Activated naive CD4-positive, alpha-beta T cell treated with anti-CD3 and anti-CD28 coated beads, Interleukin-2, amount 50 U/mL, for 24 hours (primary cell): ENCODE results near the gene ZBTB8A.
A peak's percentile ranks its signal among the peaks of the same experiment; 100 is the strongest.

Source experiments
- H3K27ac Mint-ChIP-seq: one replicate; pipeline ENCODE4 v1.8.0; 2021; ENCODE audit warnings: mild to moderate bottlenecking, mixed read lengths
- H3K27me3 Mint-ChIP-seq: one replicate; pipeline ENCODE4 v1.8.0; 2021; ENCODE audit warnings: mixed read lengths
- H3K36me3 Mint-ChIP-seq: one replicate; pipeline ENCODE4 v1.8.0; 2021; ENCODE audit warnings: mixed read lengths
- H3K4me1 Mint-ChIP-seq: one replicate; pipeline ENCODE4 v1.8.0; 2021; ENCODE audit warnings: mixed read lengths
- H3K4me3 Mint-ChIP-seq: one replicate; pipeline ENCODE4 v1.8.0; 2021; ENCODE audit warnings: mild to moderate bottlenecking, mixed read lengths
- H3K9me3 Mint-ChIP-seq: one replicate; pipeline ENCODE4 v1.8.0; 2021; ENCODE audit warnings: mixed read lengths

The ZBTB8A gene

GRCh38 chr1:32568929-32569328, 29.7 kb downstream of the ZBTB8A start:
- no peaks in the 10 kb centered on the region for H3K4me1 Mint-ChIP-seq
- H3K27me3 Mint-ChIP-seq: no peaks in the 10 kb centered on the region
- no peaks in the 10 kb centered on the region for H3K36me3 Mint-ChIP-seq
- no peaks in the 10 kb centered on the region for H3K9me3 Mint-ChIP-seq
- no peak overlapping the region for H3K27ac Mint-ChIP-seq
- no peak overlapping the region for H3K4me3 Mint-ChIP-seq

GRCh38 chr1:32580348-32581017, 41.3 kb downstream of the ZBTB8A start:
- Mint-ChIP-seq H3K27me3 (peaks cover 2% of the 10 kb centered on the region), H3K36me3 (no peaks in the 10 kb centered on the region)

DNA sequence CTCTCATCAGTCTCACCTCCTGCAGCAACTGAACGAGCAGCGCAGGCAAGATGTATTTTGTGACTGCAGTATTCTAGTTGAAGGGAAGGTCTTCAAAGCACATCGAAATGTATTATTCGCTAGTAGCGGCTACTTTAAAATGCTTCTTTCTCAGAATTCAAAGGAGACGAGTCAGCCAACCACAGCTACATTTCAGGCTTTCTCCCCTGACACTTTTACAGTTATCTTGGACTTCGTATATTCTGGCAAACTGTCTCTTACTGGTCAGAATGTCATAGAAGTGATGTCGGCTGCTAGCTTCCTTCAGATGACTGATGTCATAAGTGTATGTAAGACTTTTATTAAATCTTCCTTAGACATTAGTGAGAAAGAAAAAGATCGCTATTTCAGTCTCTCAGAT, 53.7 kb downstream of the ZBTB8A start:
- Mint-ChIP-seq H3K27ac (no peak overlapping the region), H3K9me3 (no peaks in the 10 kb centered on the region), H3K36me3 (no peaks in the 10 kb centered on the region), H3K4me1 (no peaks in the 10 kb centered on the region), H3K4me3 (no peak overlapping the region), H3K27me3 (peaks cover 2% of the 10 kb centered on the region)

More at GRCh38 chr1:32580348-32581017, 41.3 kb downstream of the ZBTB8A start:
- Mint-ChIP-seq H3K4me3 (no peak overlapping the region), H3K4me1 (no peaks in the 10 kb centered on the region), H3K9me3 (no peaks in the 10 kb centered on the region), H3K27ac (no peak overlapping the region)

DNA sequence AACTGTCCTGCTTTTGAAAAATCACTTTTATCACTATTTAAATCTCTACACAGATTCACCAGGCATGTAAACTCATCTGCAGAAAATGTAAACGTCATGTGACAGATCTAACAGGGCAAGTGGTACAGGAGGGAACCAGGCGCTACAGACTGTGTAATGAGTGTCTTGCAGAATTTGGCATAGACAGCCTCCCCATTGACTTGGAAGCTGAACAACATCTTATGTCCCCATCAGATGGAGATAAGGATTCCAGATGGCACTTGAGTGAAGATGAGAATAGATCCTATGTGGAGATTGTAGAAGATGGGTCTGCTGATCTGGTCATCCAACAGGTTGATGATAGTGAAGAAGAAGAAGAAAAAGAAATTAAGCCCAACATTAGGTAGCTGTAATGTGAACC, 60.8 kb downstream of the ZBTB8A start:
- no peaks in the 10 kb centered on the region for H3K9me3 Mint-ChIP-seq
- H3K27ac Mint-ChIP-seq: no peak overlapping the region
- H3K36me3 Mint-ChIP-seq: no peaks in the 10 kb centered on the region
- peaks cover 3% of the 10 kb centered on the region for H3K27me3 Mint-ChIP-seq
- H3K4me1 Mint-ChIP-seq: no peaks in the 10 kb centered on the region
- H3K4me3 Mint-ChIP-seq: no peak overlapping the region

- Mint-ChIP-seq H3K36me3 (no peaks in the 10 kb centered on the region), H3K4me3 (no peak overlapping the region), H3K27ac (no peak overlapping the region), H3K9me3 (no peaks in the 10 kb centered on the region), H3K4me1 (no peaks in the 10 kb centered on the region), H3K27me3 (no peaks in the 10 kb centered on the region)
These were observed 66.6 kb downstream of the ZBTB8A start for GRCh38 chr1:32605711-32606424.

DNA sequence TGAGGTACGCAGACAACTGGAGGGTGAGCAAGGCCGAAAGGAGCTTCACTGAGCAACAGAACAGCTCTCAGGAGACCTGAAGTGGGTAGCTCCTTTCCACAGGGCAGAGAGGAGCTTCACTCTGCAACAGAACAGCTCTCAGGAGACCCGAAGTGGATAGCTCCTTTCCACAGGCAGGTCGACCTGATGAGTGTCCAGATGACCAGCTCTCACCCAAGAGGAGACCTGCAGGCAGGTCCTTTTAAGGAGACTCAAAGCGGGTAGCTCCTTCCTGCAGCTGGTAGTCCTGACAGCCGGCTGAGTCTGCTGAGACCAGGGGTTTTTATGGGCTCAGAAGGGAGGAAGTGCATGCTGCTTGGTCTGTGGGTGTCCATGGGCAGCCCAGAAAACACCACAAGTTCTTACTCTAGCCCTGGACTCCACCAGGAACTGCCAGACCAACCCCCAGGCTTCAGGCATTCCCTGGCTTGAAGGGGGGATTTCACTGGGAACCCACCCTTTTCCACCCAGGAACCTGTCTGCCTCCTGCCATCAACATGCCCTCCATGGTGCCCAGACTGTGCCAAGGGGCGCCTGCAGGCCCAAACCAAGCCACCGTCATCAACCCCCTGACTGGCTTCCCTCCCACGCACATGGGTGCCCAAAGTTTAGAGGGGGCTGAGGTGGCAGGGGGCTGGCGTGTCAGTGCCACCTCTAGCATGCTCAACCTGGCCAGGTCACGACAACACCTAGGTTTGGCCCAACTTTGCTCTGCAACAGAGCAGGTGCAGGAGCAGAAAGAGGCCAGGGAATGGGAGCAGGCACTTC, 67.5 kb downstream of the ZBTB8A start:
- Mint-ChIP-seq H3K4me1 (no peaks in the 10 kb centered on the region), H3K27me3 (no peaks in the 10 kb centered on the region), H3K27ac (no peak overlapping the region), H3K9me3 (no peaks in the 10 kb centered on the region), H3K36me3 (no peaks in the 10 kb centered on the region), H3K4me3 (no peak overlapping the region)

- no peak overlapping the region for H3K4me3 Mint-ChIP-seq
- H3K4me1 Mint-ChIP-seq: peaks cover 9% of the 10 kb centered on the region
- no peak overlapping the region for H3K27ac Mint-ChIP-seq
These were observed 70.0 kb downstream of the ZBTB8A start for GRCh38 chr1:32609180-32609579.

GRCh38 chr1:32611859-32612188, 72.6 kb downstream of the ZBTB8A start:
- H3K27me3 Mint-ChIP-seq: no peaks in the 10 kb centered on the region
- H3K27ac Mint-ChIP-seq: no peak overlapping the region

More at GRCh38 chr1:32609180-32609579, 70.0 kb downstream of the ZBTB8A start:
- no peaks in the 10 kb centered on the region for H3K36me3 Mint-ChIP-seq
- no peaks in the 10 kb centered on the region for H3K9me3 Mint-ChIP-seq
- no peaks in the 10 kb centered on the region for H3K27me3 Mint-ChIP-seq

GRCh38 chr1:32612189-32612881, 73.1 kb downstream of the ZBTB8A start:
- no peaks in the 10 kb centered on the region for H3K36me3 Mint-ChIP-seq
- peak overlapping the region; percentile 60 for H3K4me3 Mint-ChIP-seq
- no peak overlapping the region for H3K27ac Mint-ChIP-seq
- no peaks in the 10 kb centered on the region for H3K9me3 Mint-ChIP-seq
- H3K27me3 Mint-ChIP-seq: no peaks in the 10 kb centered on the region
- H3K4me1 Mint-ChIP-seq: peaks cover 9% of the 10 kb centered on the region

More at GRCh38 chr1:32611859-32612188, 72.6 kb downstream of the ZBTB8A start:
- Mint-ChIP-seq H3K9me3 (no peaks in the 10 kb centered on the region), H3K4me3 (peak overlapping the region; percentile 60), H3K36me3 (no peaks in the 10 kb centered on the region), H3K4me1 (peaks cover 9% of the 10 kb centered on the region)

- Mint-ChIP-seq H3K27me3 (no peaks in the 10 kb centered on the region), H3K9me3 (no peaks in the 10 kb centered on the region), H3K36me3 (no peaks in the 10 kb centered on the region), H3K4me3 (peak overlapping the region; percentile 47), H3K4me1 (peaks cover 9% of the 10 kb centered on the region), H3K27ac (no peak overlapping the region)
These were observed 74.2 kb downstream of the ZBTB8A start for GRCh38 chr1:32613472-32613871.

DNA sequence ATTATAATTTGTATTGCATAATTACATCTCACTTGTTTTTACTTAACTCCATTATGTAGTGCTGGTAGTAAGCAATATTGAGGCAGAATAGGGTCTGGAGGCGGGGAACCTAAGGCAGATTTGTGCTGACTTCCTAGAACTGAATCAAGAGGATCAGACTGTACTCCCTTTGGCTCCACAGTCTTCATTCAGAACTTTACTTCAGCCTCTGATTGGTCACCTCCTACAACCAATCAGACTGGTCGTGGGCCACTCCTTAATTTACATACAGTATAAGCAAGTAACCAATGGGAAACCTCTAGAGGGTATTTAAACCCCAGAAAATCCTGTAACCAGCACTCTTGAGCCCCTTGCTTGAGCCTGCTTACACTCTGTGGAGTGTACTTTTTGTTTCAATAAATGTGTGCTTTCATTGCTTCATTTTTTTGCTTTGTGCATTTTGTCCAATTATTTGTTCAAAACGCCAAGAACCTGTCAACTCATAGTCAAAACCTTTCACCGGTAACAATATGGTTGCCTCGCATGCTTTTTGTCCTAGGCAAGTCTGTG, 79.5 kb downstream of the ZBTB8A start:
- H3K4me3 Mint-ChIP-seq: no peak overlapping the region
- H3K4me1 Mint-ChIP-seq: peaks cover 15% of the 10 kb centered on the region
- no peaks in the 10 kb centered on the region for H3K27me3 Mint-ChIP-seq

DNA sequence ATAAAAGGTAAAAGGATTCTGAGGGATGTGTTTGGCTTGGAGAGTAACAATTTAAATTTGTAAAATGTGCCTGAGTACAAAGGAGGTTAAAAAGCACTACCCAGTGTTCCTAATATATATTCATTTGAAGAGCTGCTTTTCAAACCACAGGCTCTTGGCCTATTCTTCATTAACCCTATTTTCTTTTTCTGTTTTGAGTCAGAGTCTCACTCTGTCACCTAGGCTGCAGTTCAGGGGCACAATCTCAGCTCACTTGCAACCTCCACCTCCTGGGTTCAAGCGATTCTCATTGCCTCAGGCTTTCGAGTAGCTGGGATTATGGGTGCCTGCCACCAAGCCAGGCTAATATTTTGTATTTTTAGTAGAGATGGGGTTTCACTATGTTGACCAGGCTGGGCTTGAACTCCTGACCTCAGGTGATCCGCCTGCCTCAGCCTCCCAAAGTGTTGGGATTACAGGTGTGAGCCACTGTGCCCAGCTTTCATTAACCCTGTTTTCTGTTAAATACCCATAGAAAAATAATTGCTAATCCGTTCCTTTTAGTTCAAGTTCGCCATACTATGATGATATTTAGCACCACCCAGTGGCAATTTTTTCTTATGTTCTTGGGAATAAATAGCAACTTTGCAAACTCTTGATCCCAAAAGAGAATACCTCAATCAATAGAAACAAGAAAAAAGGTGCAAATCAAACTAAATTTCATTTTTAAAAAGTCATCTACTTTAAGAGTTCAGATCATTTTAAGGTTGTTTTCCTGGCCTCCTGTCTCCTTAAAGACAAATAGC, 80.7 kb downstream of the ZBTB8A start:
- Mint-ChIP-seq H3K9me3 (peaks cover 15% of the 10 kb centered on the region), H3K36me3 (peaks cover 20% of the 10 kb centered on the region)

More for the DNA sequence above, 79.5 kb downstream of the ZBTB8A start:
- Mint-ChIP-seq H3K36me3 (peaks cover 16% of the 10 kb centered on the region), H3K27ac (no peak overlapping the region), H3K9me3 (peaks cover 8% of the 10 kb centered on the region)

GRCh38 chr1:32622205-32622604, 83.0 kb downstream of the ZBTB8A start:
- no peak overlapping the region for H3K27ac Mint-ChIP-seq
- H3K9me3 Mint-ChIP-seq: peaks cover 15% of the 10 kb centered on the region
- peaks cover 26% of the 10 kb centered on the region for H3K4me1 Mint-ChIP-seq
- no peak overlapping the region for H3K4me3 Mint-ChIP-seq
- peaks cover 24% of the 10 kb centered on the region for H3K36me3 Mint-ChIP-seq
- H3K27me3 Mint-ChIP-seq: no peaks in the 10 kb centered on the region

More for the DNA sequence above, 80.7 kb downstream of the ZBTB8A start:
- H3K27ac Mint-ChIP-seq: no peak overlapping the region
- H3K4me3 Mint-ChIP-seq: no peak overlapping the region
- H3K27me3 Mint-ChIP-seq: no peaks in the 10 kb centered on the region
- peaks cover 22% of the 10 kb centered on the region for H3K4me1 Mint-ChIP-seq

- Mint-ChIP-seq H3K36me3 (peaks cover 27% of the 10 kb centered on the region), H3K27ac (peak overlapping the region; percentile 94), H3K9me3 (peaks cover 15% of the 10 kb centered on the region), H3K4me3 (peak overlapping the region; percentile 26), H3K4me1 (peaks cover 33% of the 10 kb centered on the region), H3K27me3 (no peaks in the 10 kb centered on the region)
These were observed 83.8 kb downstream of the ZBTB8A start for GRCh38 chr1:32622806-32623681.
